DND-41 (cell line): ENCODE measurements around the gene CYP4F3.
"Not testable (repeated sequence)": the region's sequence is repeated elsewhere in the genome, so short reads cannot be mapped to it uniquely, and the experiment has no call there.

ENCODE experiments used
- ATAC-seq: fragments of 200-7000 bp; cut with Tn5 transposase; 3 replicates; pipeline ENCODE4 v1.9.1; 2021; ENCODE audit warnings: low read depth; ENCODE audit not compliant: insufficient read depth
- DNase-seq: peaks from one replicate; pipeline ENCODE4 v3.0.0-alpha.2; 2020
- H2AFZ ChIP-seq: 2 replicates; pipeline ENCODE4 v1.6.0; 2012; ENCODE audit warnings: low read depth, low read length
- H3K27ac ChIP-seq: 2 replicates; pipeline ENCODE4 v1.5.1; 2012; ENCODE audit warnings: low read length, inconsistent platforms
- H3K27me3 ChIP-seq: fragments of 200-600 bp; sonication (generic); 2 replicates; pipeline ENCODE4 v1.6.0; 2012; ENCODE audit warnings: low read length, mild to moderate bottlenecking, inconsistent platforms; ENCODE audit not compliant: insufficient read depth, poor library complexity
- H3K36me3 ChIP-seq: 2 replicates; pipeline ENCODE4 v1.5.1; 2012; ENCODE audit warnings: low read length, inconsistent platforms; ENCODE audit not compliant: insufficient read depth
- H3K4me1 ChIP-seq: 2 replicates; pipeline ENCODE4 v1.5.1; 2012; ENCODE audit warnings: mild to moderate bottlenecking, low read length; ENCODE audit not compliant: insufficient read depth
- H3K4me2 ChIP-seq: 2 replicates; pipeline ENCODE4 v1.6.0; 2012; ENCODE audit warnings: mild to moderate bottlenecking, moderate library complexity, low read length, inconsistent platforms; ENCODE audit not compliant: insufficient read depth
- H3K4me3 ChIP-seq, 2 experiments: fragments of 200-600 bp in 1 of 2; shearing (Covaris generic) in 1 of 2; 2 replicates each; pipeline ENCODE4 v1.5.1; 2012 to 2016; ENCODE audit warnings: inconsistent platforms in 2 of 2, low read length in 2 of 2, mild to moderate bottlenecking in 2 of 2, low read depth in 1 of 2, moderate library complexity in 1 of 2
- H3K79me2 ChIP-seq: 2 replicates; pipeline ENCODE4 v1.6.0; 2012; ENCODE audit warnings: low read length, inconsistent platforms; ENCODE audit not compliant: insufficient read depth
- H3K9ac ChIP-seq: 2 replicates; pipeline ENCODE4 v1.6.0; 2012; ENCODE audit warnings: low read depth, mild to moderate bottlenecking, inconsistent platforms, low read length, moderate library complexity
- H3K9me3 ChIP-seq: 2 replicates; pipeline ENCODE4 v1.5.1; 2012; ENCODE audit warnings: low read length, moderate library complexity, mild to moderate bottlenecking, inconsistent platforms; ENCODE audit not compliant: insufficient read depth, severe bottlenecking
- H4K20me1 ChIP-seq: 2 replicates; pipeline ENCODE4 v1.6.0; 2012; ENCODE audit warnings: low read length; ENCODE audit not compliant: insufficient read depth
- CTCF ChIP-seq: IDR thresholded peaks from 2 replicates; pipeline ENCODE4 v1.5.1; 2012; ENCODE audit warnings: borderline replicate concordance, low read length, moderate library complexity, mild to moderate bottlenecking; ENCODE audit not compliant: poor library complexity, severe bottlenecking; ENCODE audit errors: extremely low read depth
- EZH2 ChIP-seq: IDR thresholded peaks from 3 replicates; pipeline ENCODE4 v1.6.1; 2012; ENCODE audit warnings: borderline replicate concordance, low read depth, mild to moderate bottlenecking, moderate library complexity, low read length, inconsistent platforms; ENCODE audit not compliant: severe bottlenecking

Gene CYP4F3, protein sequence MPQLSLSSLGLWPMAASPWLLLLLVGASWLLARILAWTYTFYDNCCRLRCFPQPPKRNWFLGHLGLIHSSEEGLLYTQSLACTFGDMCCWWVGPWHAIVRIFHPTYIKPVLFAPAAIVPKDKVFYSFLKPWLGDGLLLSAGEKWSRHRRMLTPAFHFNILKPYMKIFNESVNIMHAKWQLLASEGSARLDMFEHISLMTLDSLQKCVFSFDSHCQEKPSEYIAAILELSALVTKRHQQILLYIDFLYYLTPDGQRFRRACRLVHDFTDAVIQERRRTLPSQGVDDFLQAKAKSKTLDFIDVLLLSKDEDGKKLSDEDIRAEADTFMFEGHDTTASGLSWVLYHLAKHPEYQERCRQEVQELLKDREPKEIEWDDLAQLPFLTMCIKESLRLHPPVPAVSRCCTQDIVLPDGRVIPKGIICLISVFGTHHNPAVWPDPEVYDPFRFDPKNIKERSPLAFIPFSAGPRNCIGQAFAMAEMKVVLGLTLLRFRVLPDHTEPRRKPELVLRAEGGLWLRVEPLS

GRCh38 chr19:15640294-15640903 is at the start of gene CYP4F3:
Gene CYP4F3, plus strand, starts transcription at chr19:15640897. Its CDS starts 519 bp downstream, at chr19:15641416.
- ATAC-seq (no peak), DNase-seq (no peak)
- no peak within 1 kb of the TSS for H3K27ac ChIP-seq
- H3K79me2 ChIP-seq, result no peaks in the 10 kb centered on the region
- H3K36me3 ChIP-seq, result no peaks in the 10 kb centered on the region
- no peaks in the 10 kb centered on the region for H3K4me1 ChIP-seq
- H2AFZ ChIP-seq, result no peak within 1 kb of the TSS
- H3K4me2 ChIP-seq, result no peak within 1 kb of the TSS
- H4K20me1 ChIP-seq, result no peaks in the 10 kb centered on the region; the same call in 1 of the 2 replicates
- no peak within 1 kb of the TSS for H3K4me3 ChIP-seq
- no peaks in the 10 kb centered on the region for H3K27me3 ChIP-seq
- no peak within 1 kb of the TSS for H3K9ac ChIP-seq
- TF ChIP-seq EZH2 (no peak), CTCF (no peak)
- H3K9me3 ChIP-seq, result no peaks in the 10 kb centered on the region

DNA sequence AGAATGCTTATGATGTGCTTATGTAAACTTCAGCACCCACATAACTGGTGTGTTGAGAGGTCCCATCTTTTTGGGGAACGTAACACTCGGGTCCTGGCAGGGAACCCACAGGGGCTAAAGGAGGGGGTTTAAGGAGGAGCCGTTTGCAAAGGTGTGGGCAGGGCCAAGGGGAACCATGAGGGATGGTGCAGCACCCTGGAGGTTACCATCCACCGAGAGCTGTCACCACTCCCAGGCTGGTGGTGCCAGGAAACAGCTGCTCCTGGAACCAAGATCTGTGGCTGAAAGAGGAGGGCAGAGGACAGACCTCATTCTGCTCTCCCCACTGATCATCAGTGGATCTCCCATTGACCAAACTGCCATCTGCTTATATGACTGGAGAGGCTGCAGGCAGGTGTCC is 48.9 kb upstream of the CYP4F3 start:
- Histone ChIP-seq H3K27me3 (no peaks in the 10 kb centered on the region), H3K9me3 (no peaks in the 10 kb centered on the region), H4K20me1 (no peaks in the 10 kb centered on the region), H3K4me3 (no peak overlapping the region), H3K4me2 (no peak overlapping the region), H3K9ac (no peak overlapping the region), H2AFZ (no peak overlapping the region), H3K4me1 (no peaks in the 10 kb centered on the region), H3K27ac (no peak overlapping the region), H3K36me3 (no peaks in the 10 kb centered on the region), H3K79me2 (no peaks in the 10 kb centered on the region)
- TF ChIP-seq CTCF, result no peak
- TF ChIP-seq EZH2, result no peak
- DNase-seq (no peak), ATAC-seq (no peak)

DNA sequence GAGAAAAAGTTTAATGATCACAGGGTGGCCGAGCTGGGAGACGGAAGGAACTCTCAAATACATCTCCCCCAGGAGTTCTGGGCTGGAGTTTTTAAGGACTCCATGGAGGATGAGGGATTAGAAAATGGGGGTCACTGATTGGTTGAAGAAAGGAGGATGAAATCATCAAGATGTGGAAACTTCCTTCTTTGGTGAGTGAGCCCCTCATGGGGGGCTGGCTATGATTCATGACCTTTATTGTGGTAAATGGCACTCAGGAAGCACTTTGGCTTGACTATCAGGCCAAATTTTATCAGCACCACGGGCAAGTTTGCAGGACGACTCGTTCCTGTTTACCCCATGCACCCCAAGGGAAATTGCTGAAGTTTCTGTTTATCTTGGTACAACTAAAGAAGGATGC is 48.2 kb upstream of the CYP4F3 start:
- not testable (repeated sequence) for H3K27ac ChIP-seq, DNase-seq, H3K9me3 ChIP-seq

GRCh38 chr19:15593766-15594165 is 46.9 kb upstream of the CYP4F3 start:
- not testable (repeated sequence) for H3K9me3 ChIP-seq, H3K4me3 ChIP-seq, H3K27me3 ChIP-seq, H3K4me2 ChIP-seq, H4K20me1 ChIP-seq, H3K79me2 ChIP-seq, H3K9ac ChIP-seq, H2AFZ ChIP-seq, H3K27ac ChIP-seq, H3K36me3 ChIP-seq, ATAC-seq, H3K4me1 ChIP-seq, DNase-seq

More for the DNA sequence above, 48.2 kb upstream of the CYP4F3 start:
- H3K9ac ChIP-seq, H4K20me1 ChIP-seq, H3K4me1 ChIP-seq, H2AFZ ChIP-seq, H3K4me2 ChIP-seq, H3K36me3 ChIP-seq, H3K79me2 ChIP-seq, ATAC-seq, H3K4me3 ChIP-seq, H3K27me3 ChIP-seq: not testable (repeated sequence)
